Naive B cell (primary cell): ENCODE results near the gene SEC11A. TPM values are rescaled to one million over a fixed set of nuclear protein-coding genes. Genes with fewer than 3 reads are reported as not detected.
A peak's percentile ranks its signal among the peaks of the same experiment; 100 is the strongest.
"Not testable (repeated sequence)": the region's sequence is repeated elsewhere in the genome, so short reads cannot be mapped to it uniquely, and the experiment has no call there.

ENCODE experiments used
- ATAC-seq, 2 donors: fragments of 150-1000 bp; cut with Tn5 transposase; 2 replicates each; pipeline ENCODE4 v1.10.0; 2021; ENCODE audit warnings: low read depth in 2 of 2, mild to moderate bottlenecking in 2 of 2, moderate library complexity in 2 of 2
- DNase-seq: peaks from one replicate; pipeline ENCODE4 v3.0.0; 2022
- H3K27ac Mint-ChIP-seq, 6 donors: one replicate each; pipeline ENCODE4 v1.8.0; 2020 to 2022; ENCODE audit warnings: mild to moderate bottlenecking in 6 of 6, mixed read lengths in 6 of 6, moderate library complexity in 5 of 6, inconsistent platforms in 2 of 6
- H3K27me3 Mint-ChIP-seq, 3 donors: one replicate each; pipeline ENCODE4 v1.8.0; 2021 to 2022; ENCODE audit warnings: mixed read lengths in 3 of 3, mild to moderate bottlenecking in 1 of 3
- H3K36me3 Mint-ChIP-seq, 2 donors: one replicate each; pipeline ENCODE4 v1.8.0; 2020 to 2022; ENCODE audit warnings: mixed read lengths in 2 of 2, inconsistent platforms in 1 of 2, mild to moderate bottlenecking in 1 of 2
- H3K4me1 Mint-ChIP-seq, 3 donors: one replicate each; pipeline ENCODE4 v1.8.0; 2020 to 2022; ENCODE audit warnings: mixed read lengths in 3 of 3, inconsistent platforms in 1 of 3, mild to moderate bottlenecking in 1 of 3, moderate library complexity in 1 of 3
- H3K4me3 Mint-ChIP-seq, 8 donors: one replicate each; pipeline ENCODE4 v1.8.0; 2020 to 2022; ENCODE audit warnings: mild to moderate bottlenecking in 8 of 8, mixed read lengths in 8 of 8, moderate library complexity in 8 of 8, inconsistent platforms in 2 of 8
- H3K9me3 Mint-ChIP-seq, 7 donors: one replicate each; pipeline ENCODE4 v1.8.0; 2020 to 2022; ENCODE audit warnings: mixed read lengths in 7 of 7, mild to moderate bottlenecking in 5 of 7, inconsistent platforms in 2 of 7, moderate library complexity in 1 of 7
- polyA plus RNA-seq, 6 donors: library from polyadenylated mRNA; unstranded; fragments of 300-500 nt; fragmentation: Illumina TruSeq; gene quantifications; one replicate each; pipeline ENCODE4 v1.2.3, GENCODE V29; 2021; ENCODE audit warnings: low read depth in 6 of 6

Gene SEC11A
- polyA plus RNA-seq, 6 donors from 2014 or later = 107 to 142 (median 130) TPM

DNA sequence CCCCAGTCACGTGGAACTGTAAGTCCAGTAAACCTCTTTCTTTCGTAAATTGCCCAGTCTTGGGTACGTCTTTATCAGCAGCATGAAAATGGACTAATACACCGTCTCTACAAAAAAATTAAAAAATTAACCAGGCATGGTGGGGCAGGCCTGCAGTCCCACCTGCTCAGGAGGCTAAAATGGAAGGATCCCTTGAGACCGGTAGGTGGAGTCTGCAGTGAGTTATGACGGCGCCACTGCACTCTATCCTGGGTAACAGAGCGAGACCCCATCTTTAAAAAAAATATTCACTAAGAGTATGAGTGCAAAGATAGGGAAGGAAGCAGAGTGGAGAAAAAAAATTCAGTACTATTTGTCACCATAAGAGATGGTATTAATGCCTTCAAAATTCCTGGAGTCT is 25.6 kb downstream of the SEC11A start:
- H3K36me3 Mint-ChIP-seq = peaks cover 7 to 15% of the 10 kb centered on the region in 2 donors

DNA sequence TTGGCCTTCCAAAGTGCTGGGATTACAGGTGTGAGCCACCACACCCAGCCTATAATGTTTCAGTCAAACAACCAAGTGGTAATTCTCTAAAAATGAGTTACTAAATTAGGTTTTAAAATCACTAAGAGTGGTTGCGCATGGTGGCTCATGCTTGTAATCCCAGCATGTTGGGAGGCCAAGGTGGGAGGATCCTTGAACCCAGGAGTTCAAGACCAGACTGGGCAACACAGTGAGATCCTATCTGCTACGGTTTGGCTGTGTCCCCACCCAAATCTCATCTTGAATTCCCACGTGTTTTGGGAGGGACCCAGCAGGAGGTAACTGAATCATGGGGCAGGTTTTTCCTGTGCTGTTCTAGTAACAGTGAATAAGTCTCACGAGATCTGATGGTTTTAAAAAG is 26.1 kb downstream of the SEC11A start:
- Mint-ChIP-seq H3K4me1 (peaks cover 18 to 69% (median 39%) of the 10 kb centered on the region in 3 donors), H3K9me3 (peaks cover 0 to 6% (median 4%) of the 10 kb centered on the region in 7 donors), H3K36me3 (peaks cover 7 to 15% of the 10 kb centered on the region in 2 donors), H3K4me3 (peak overlapping the region in 2 of 8 donors; percentile 38 to 78), H3K27me3 (no peaks in the 10 kb centered on the region), H3K27ac (peak overlapping the region in 4 of 6 donors; percentile 63 to 94 (median 91))
- ATAC-seq (no peak), DNase-seq (no peak)

More for the DNA sequence above, 25.6 kb downstream of the SEC11A start:
- Mint-ChIP-seq H3K4me3 (peak overlapping the region in 3 of 8 donors; percentile 38 to 78 (median 45)), H3K9me3 (peaks cover 0 to 6% (median 4%) of the 10 kb centered on the region in 7 donors), H3K4me1 (peaks cover 18 to 73% (median 39%) of the 10 kb centered on the region in 3 donors), H3K27me3 (no peaks in the 10 kb centered on the region), H3K27ac (peak overlapping the region in 5 of 6 donors; percentile 63 to 94 (median 89))
- DNase-seq = peak; percentile 15
- peak; percentile 81 to 87 for ATAC-seq

DNA sequence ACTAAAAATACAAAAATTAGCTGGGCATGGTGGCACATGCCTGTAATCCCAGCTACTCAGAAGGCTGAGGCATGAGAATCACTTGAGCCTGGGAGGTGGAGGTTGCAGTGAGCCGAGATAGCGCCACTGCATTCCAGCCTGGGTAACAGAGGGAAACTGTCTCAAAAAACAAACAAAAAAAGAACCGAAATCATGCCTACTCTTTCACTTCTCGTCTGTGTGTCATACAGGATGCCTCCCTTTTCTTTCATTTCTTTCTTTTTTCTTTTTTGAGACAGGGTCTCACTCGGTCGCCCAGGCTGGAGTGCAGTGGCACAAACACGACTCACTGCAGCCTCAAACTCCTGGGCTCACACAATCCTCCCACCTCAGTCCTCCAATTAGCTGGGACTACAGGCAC is 29.5 kb downstream of the SEC11A start:
- ATAC-seq (peak; percentile 65 to 76), DNase-seq (peak; percentile 35)
- Mint-ChIP-seq H3K27ac (peak overlapping the region; percentile 47 to 94 (median 82)), H3K4me1 (peaks cover 15 to 53% (median 43%) of the 10 kb centered on the region in 3 donors), H3K36me3 (peaks cover 7 to 17% of the 10 kb centered on the region in 2 donors), H3K4me3 (peak overlapping the region in 6 of 8 donors; percentile 62 to 88 (median 78))
- H3K9me3 Mint-ChIP-seq, H3K27me3 Mint-ChIP-seq: not testable (repeated sequence)

DNA sequence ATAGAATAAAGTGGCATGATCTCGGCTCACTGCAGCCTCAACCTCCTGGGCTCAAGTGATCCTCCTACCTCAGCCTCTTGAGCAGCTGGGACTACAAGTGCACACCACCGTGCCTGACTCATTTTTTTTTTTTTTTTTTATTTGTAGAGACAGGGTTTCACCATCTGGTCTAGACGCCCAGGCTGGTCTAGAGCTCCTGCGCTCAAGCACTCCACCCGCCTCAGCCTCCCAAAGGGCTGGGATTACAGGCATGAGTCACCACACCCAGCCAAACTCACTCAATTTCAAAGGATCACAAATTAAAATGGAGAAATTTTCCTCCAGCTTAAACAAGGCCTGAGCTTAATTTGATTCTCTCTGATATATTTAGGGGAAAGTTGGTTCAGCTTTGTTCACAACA is 30.6 kb downstream of the SEC11A start:
- peaks cover 0 to 6% (median 3%) of the 10 kb centered on the region in 7 donors for H3K9me3 Mint-ChIP-seq
- H3K27ac Mint-ChIP-seq = peak overlapping the region in 1 of 6 donors; percentile 62
- no peaks in the 10 kb centered on the region for H3K27me3 Mint-ChIP-seq
- peaks cover 11 to 46% (median 35%) of the 10 kb centered on the region in 3 donors for H3K4me1 Mint-ChIP-seq
- ATAC-seq (no peak), DNase-seq (no peak)
- peaks cover 5 to 14% of the 10 kb centered on the region in 2 donors for H3K36me3 Mint-ChIP-seq
- peak overlapping the region in 3 of 8 donors; percentile 22 to 54 (median 44) for H3K4me3 Mint-ChIP-seq

DNA sequence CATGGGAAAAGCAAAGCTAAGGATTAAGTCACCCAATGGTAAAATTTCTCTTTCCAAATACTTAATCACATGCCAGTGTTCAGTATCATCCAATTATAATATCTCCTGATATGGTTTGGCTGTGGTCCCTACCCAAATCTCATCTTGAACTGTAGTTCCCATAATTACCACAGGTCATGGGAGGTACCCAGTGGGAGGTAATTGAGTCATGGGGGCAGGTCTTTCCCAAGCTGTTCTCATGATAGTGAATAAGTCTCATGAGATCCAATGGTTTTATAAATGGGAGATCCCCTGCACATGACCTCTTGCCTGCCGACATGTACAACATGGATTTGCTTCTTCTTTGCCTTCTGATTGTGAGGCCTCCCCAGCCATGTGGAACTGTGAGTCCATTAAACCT is 31.8 kb downstream of the SEC11A start:
- Mint-ChIP-seq H3K4me1 (peaks cover 8 to 39% (median 31%) of the 10 kb centered on the region in 3 donors), H3K9me3 (no peaks in the 10 kb centered on the region), H3K27me3 (no peaks in the 10 kb centered on the region), H3K36me3 (peaks cover 0 to 13% of the 10 kb centered on the region in 2 donors), H3K4me3 (no peak overlapping the region), H3K27ac (peak overlapping the region in 3 of 6 donors; percentile 61 to 70 (median 64))
- DNase-seq (no peak), ATAC-seq (no peak)

DNA sequence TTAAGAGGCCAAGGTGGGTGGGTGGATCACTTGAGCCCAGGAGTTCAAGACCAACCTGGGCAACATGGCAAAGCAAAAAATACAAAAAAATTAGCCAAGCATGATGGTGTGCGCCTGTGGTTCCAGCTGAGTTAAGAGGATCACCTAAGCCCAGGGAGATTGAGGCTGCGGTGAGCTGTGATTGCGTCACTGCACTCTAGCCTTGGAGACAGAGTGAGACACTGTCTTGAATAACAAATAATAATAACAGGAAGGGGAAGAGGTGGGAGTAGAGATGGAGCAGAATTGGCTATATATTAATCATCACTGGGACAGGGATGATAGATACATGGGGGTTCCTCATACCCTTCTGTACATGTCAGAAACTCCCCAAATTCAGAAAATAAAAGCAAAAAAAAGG is 34.1 kb downstream of the SEC11A start:
- Mint-ChIP-seq H3K36me3 (peaks cover 0 to 15% of the 10 kb centered on the region in 2 donors), H3K27ac (peak overlapping the region in 4 of 6 donors; percentile 49 to 86 (median 74)), H3K9me3 (no peaks in the 10 kb centered on the region), H3K4me3 (peak overlapping the region in 1 of 8 donors; percentile 16), H3K4me1 (peaks cover 8 to 20% (median 18%) of the 10 kb centered on the region in 3 donors), H3K27me3 (no peaks in the 10 kb centered on the region)
- ATAC-seq (peak in 1 of 2 donors; percentile 53), DNase-seq (no peak)

DNA sequence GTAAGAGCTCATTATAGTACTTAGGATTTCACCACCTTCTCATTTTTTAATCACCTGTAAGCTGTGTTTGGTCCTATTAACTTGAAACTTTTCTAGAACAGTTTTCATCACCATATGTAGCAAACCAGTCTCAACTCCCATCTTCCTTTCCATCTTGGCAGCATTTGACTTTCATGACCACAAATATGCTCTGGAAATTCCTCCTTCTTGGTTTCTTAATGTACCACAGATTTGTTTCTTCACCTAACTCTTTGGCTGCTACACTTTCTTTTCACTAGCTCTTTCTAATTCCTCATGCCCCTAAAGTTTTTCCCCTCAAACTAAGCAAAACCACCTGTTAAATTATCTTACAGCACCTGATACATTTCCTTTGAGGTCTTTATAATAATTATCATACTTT is 44.7 kb downstream of the SEC11A start:
- no peak for DNase-seq
- Mint-ChIP-seq H3K36me3 (peaks cover 4 to 23% of the 10 kb centered on the region in 2 donors), H3K27me3 (no peaks in the 10 kb centered on the region), H3K27ac (peak overlapping the region in 1 of 6 donors; percentile 24), H3K9me3 (no peaks in the 10 kb centered on the region), H3K4me3 (no peak overlapping the region), H3K4me1 (peaks cover 0 to 3% (median 0%) of the 10 kb centered on the region in 3 donors)
- no peak for ATAC-seq

DNA sequence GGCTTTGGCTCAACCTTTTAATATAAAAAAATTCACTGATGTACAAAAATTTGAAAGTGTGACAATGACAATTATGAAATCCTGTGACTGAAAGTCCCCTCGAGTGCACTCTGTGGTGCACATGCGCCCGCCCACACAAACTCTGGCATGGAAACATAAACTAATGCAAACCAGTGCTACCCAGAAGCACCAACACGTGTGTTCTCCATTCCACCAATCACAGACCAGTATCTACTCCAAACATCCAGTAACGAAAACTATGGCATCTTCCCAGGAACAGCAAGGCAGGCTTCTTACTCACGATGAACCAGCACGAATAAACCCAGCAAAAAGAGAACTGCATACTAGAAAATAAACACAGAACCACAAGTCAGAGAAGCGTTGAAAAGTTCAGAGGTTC is 46.2 kb downstream of the SEC11A start:
- no peak for DNase-seq
- Mint-ChIP-seq H3K27me3 (no peaks in the 10 kb centered on the region), H3K9me3 (no peaks in the 10 kb centered on the region), H3K36me3 (peaks cover 4 to 23% of the 10 kb centered on the region in 2 donors), H3K4me3 (peak overlapping the region in 1 of 8 donors; percentile 16), H3K27ac (peak overlapping the region in 1 of 6 donors; percentile 64), H3K4me1 (peaks cover 0 to 3% (median 0%) of the 10 kb centered on the region in 3 donors)
- no peak for ATAC-seq

DNA sequence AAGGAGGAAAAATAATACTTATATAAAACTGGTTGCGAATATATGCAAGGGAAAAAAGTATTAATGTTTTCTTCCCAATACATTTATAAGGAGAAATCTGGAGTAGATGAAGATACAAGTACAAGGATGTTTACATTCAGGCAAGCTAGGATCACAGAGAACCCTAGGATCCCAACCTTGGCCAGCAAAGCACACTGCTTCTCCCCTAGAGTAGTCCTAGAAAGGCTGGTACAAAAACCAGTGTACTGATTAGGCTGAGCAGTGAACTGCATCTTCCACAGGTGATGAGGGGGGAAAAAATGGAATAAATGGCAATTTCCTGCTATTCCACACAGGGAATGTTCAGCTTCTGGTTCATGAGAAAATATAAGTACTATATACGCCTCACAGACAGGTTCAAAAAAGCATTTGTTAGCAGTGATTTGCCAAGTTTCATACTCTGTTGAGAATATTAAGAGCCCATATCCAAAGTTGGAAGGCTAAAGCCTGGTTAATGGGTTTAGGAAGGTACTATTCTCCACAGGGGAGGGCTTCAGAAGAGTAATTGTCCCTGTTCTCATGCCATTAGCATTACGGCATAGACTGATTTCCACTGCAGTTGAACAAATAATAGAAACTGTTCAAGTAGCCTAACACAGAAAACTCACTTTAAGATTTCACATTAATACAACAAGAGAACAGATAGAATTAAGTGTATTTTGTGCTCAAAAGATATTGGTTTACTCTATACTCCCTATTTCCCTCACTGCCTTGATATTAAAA is 47.5 kb downstream of the SEC11A start:
- Mint-ChIP-seq H3K27ac (no peak overlapping the region), H3K4me3 (no peak overlapping the region), H3K4me1 (peaks cover 0 to 3% (median 0%) of the 10 kb centered on the region in 3 donors), H3K27me3 (no peaks in the 10 kb centered on the region), H3K36me3 (peaks cover 4 to 20% of the 10 kb centered on the region in 2 donors), H3K9me3 (no peaks in the 10 kb centered on the region)
- no peak for DNase-seq
- ATAC-seq = no peak

DNA sequence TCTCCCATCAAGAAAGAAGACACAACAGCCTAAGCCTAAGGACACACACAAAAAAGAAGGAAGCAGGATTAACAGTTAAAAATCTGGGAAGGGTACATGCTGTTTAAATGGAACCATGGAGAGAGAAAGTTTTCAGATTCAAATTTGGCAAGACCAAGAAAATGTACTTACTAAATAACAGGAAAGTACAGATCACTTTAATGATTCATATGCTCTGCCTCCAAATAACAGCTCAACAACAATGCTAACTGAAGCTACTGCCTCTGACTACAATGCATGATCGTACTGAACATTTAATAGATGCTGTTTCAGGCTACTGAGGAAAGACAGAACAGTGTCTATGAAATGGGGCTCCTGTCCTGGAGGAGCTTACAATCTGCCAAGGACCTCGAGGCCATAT is 49.6 kb downstream of the SEC11A start:
- DNase-seq (no peak), ATAC-seq (no peak)
- Mint-ChIP-seq H3K9me3 (no peaks in the 10 kb centered on the region), H3K4me1 (no peaks in the 10 kb centered on the region), H3K36me3 (peaks cover 4 to 12% of the 10 kb centered on the region in 2 donors), H3K27ac (peak overlapping the region in 3 of 6 donors; percentile 24 to 79 (median 49)), H3K27me3 (no peaks in the 10 kb centered on the region), H3K4me3 (no peak overlapping the region)

DNA sequence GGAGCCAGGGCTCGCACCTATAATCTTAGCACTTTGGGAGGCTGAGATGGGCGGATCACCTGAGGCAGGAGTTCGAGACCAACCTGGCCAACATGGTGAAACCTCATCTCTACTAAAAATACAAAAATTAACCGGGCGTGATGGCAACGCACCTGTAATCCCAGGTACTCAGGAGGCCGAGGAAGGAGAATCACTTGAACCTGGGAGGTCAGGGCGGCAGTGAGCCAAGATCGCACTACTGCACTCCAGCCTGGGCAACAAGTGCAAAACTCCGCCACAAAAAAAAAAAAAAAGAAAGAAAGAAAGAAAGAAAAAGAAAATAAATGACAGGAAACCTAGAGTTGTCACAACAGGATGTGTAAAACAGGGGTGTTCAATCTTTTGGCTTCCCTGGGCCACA is 54.9 kb downstream of the SEC11A start:
- no peaks in the 10 kb centered on the region for H3K27me3 Mint-ChIP-seq
- ATAC-seq (no peak), DNase-seq (no peak)
- H3K4me1 Mint-ChIP-seq = peaks cover 16 to 27% (median 23%) of the 10 kb centered on the region in 3 donors
- H3K4me3 Mint-ChIP-seq = no peak overlapping the region
- no peaks in the 10 kb centered on the region for H3K36me3 Mint-ChIP-seq
- no peaks in the 10 kb centered on the region for H3K9me3 Mint-ChIP-seq
- peak overlapping the region in 1 of 6 donors; percentile 39 for H3K27ac Mint-ChIP-seq

DNA sequence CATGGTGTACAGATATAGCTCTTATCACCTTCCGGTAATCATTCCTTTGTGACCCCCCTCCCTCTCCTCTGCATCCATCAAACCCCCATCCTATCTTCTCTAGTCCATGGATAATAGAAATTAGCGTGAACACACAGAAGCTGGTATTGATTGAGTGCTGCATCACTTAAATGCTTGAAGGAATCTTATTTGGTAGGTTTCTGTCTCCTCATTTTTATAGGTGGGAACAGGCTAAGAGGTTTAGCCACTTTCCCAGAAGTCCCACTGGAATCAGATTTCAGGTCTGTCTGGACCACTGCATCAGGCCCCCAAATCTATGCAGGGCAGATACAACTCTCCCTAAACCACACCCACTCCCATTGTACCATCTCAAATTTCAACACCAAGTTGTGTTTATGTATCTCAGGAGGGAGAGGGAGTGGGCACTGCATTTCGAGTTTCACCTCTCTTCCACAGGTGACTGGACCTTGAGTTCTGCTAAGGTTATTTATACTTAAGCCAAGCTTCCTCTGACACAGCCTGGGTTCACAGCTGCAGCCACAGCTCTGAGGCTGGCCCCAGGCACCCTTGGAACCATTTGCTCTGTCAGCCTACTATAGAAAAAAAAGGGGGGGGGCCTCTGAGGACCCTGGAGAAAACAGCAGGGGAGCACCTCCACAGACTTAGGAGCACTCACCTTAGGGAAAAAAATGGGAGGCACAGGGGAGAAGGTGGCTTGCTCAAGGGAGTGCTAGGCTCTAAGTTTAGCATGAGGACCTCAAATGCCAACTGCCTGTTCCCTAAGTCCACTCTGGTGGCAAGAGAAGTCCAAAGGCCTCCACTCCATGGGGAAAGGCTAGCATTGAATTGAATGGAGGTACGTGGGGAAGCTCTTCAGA is 55.8 kb downstream of the SEC11A start:
- H3K4me1 Mint-ChIP-seq = peaks cover 24 to 32% (median 26%) of the 10 kb centered on the region in 3 donors
- peak overlapping the region in 2 of 6 donors; percentile 32 to 69 for H3K27ac Mint-ChIP-seq
- no peaks in the 10 kb centered on the region for H3K36me3 Mint-ChIP-seq
- no peaks in the 10 kb centered on the region for H3K27me3 Mint-ChIP-seq
- H3K4me3 Mint-ChIP-seq = peak overlapping the region; percentile 5 to 99 (median 74)
- DNase-seq (no peak), ATAC-seq (no peak)
- H3K9me3 Mint-ChIP-seq = no peaks in the 10 kb centered on the region

DNA sequence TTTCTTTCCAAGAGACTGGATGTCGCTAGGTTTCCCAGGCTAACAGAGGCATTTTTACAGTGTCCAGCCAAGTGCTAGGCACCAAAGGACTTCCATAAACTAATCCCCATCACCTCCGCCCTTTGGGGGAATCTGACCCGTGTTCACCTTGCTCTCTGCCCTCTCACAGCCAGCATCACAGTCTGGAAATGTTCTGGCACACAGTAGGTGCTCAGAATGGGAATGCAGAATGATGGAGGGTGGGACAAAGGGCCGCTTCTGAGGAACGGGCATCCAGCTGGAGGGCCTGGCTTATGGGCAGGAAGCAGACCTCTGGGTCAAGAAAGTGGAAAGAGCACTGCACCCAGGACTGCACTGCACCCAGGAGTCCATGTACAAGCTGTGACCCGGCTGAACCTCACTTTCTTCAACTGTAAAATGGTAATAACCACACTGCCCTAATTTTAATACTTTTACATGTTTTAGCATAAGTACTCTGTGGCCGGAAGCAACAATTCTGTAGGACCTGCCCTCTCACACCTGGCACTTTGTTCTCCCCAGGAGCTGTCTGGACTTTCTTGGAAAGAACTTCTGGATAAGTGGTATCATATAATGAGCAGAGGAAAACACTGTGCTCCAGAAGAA is 57.0 kb downstream of the SEC11A start:
- Mint-ChIP-seq H3K27me3 (no peaks in the 10 kb centered on the region), H3K36me3 (no peaks in the 10 kb centered on the region), H3K27ac (peak overlapping the region in 5 of 6 donors; percentile 63 to 90 (median 74)), H3K4me3 (peak overlapping the region; percentile 77 to 99 (median 88)), H3K4me1 (peaks cover 29 to 41% (median 32%) of the 10 kb centered on the region in 3 donors), H3K9me3 (no peaks in the 10 kb centered on the region)
- ATAC-seq = no peak
- DNase-seq = no peak
